GM12875 (cell line): ENCODE measurements around the gene SLC4A5.

ENCODE experiments used
- H3K4me3 ChIP-seq: one replicate; pipeline ENCODE4 v1.5.1; 2011; ENCODE audit warnings: low read depth, low read length, control low read depth
- TF ChIP-seq, protein P1 (sequence below): IDR thresholded peaks from 2 replicates; pipeline ENCODE4 v1.5.1; 2011; ENCODE audit warnings: low read depth, mild to moderate bottlenecking, control low read depth, inconsistent platforms, low read length, moderate library complexity, borderline replicate concordance; ENCODE audit not compliant: insufficient read depth

SLC4A5 gene

GRCh38 chr2:74384051-74384450, 40.8 kb upstream of the SLC4A5 start:
- TF ChIP-seq, protein P1, sequence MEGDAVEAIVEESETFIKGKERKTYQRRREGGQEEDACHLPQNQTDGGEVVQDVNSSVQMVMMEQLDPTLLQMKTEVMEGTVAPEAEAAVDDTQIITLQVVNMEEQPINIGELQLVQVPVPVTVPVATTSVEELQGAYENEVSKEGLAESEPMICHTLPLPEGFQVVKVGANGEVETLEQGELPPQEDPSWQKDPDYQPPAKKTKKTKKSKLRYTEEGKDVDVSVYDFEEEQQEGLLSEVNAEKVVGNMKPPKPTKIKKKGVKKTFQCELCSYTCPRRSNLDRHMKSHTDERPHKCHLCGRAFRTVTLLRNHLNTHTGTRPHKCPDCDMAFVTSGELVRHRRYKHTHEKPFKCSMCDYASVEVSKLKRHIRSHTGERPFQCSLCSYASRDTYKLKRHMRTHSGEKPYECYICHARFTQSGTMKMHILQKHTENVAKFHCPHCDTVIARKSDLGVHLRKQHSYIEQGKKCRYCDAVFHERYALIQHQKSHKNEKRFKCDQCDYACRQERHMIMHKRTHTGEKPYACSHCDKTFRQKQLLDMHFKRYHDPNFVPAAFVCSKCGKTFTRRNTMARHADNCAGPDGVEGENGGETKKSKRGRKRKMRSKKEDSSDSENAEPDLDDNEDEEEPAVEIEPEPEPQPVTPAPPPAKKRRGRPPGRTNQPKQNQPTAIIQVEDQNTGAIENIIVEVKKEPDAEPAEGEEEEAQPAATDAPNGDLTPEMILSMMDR = no peak
- no peak overlapping the region for H3K4me3 ChIP-seq

- no peak overlapping the region for H3K4me3 ChIP-seq
- TF ChIP-seq, protein P1 = no peak
Measured at GRCh38 chr2:74383254-74383653, 40.0 kb upstream of the SLC4A5 start.

GRCh38 chr2:74381751-74382150, 38.5 kb upstream of the SLC4A5 start:
- TF ChIP-seq, protein P1 = no peak
- H3K4me3 ChIP-seq = no peak overlapping the region

GRCh38 chr2:74379851-74380789, 36.9 kb upstream of the SLC4A5 start, which contains the start of gene DCTN1:
Gene DCTN1 (minus strand): TSS chr2:74380311. CDS start chr2:74380037, 274 bp downstream.
- TF ChIP-seq, protein P1 = no peak
- H3K4me3 ChIP-seq = no peak within 1 kb of the TSS

DNA sequence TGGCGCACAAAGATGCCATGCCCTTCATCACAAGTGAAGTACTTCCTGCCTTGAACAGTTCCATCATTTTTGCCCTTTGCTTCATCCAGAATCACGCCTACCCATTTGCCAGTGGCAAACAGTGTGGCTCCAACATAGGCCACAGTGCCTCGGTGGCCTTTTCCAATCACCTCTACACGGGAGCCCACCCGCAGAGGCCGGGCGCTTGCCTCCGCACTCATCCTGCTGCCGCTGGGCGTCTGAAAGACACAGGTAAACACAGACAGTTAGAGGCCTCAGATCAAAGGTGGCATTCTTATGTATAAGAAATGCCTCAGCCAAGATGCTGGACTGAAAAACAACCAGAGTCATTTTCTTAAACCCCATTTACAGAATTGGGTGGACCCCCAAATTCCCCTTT, 34.8 kb upstream of the SLC4A5 start:
- H3K4me3 ChIP-seq = no peak overlapping the region
- TF ChIP-seq, protein P1 = no peak

DNA sequence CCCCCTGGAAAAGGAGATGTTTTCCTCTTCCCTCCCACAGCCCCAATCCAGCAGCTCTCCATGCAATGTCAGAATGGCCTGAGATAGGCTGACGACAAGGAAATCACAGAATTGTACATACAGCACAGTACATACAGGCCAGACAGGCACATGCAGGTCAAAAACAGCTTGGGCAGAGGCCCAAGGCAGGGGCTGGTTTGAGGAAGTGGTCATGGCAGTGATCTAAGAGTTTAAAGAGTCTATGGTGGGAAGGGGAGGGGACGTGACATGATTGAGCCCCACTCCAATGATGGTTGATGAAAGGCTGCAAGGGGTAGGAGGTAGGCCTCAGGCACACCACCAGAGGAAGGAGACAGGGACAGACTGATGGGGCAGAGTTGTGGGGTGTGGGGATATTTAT, 32.6 kb upstream of the SLC4A5 start:
- TF ChIP-seq, protein P1 = no peak
- no peak overlapping the region for H3K4me3 ChIP-seq
